Measurements from ENCODE around the gene FNDC8. TPM values are rescaled to one million over a fixed set of nuclear protein-coding genes. Genes with fewer than 3 reads are reported as not detected.

The FNDC8 gene
- total RNA-seq, 2 donors from 2014 or later: not detected

DNA sequence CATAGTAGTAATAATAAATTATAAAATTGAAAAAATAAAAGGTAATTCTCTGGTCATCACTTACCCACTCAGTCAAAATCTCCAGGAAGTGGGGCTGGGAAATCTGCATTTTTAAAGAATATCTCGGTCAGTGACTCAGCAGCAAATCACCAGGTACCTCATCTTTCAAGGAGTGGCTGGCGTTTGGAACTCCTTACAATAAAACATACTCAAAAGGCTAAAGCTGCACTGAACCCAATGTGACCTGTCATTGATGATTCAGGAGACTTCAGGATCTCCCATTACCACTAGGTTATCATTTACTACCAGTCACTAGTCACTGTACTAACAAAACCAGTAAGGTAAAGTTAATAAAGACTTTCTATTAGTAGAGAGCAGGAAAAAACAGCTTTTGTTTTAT, 36.4 kb upstream of the FNDC8 start:
- no peaks in the 10 kb centered on the region for H3K36me3 ChIP-seq
- no peak for TF ChIP-seq CTCF (IDR thresholded peaks at IDR 0.05)
- no peaks in the 10 kb centered on the region for H3K9me3 ChIP-seq
- H3K27me3 ChIP-seq: no peaks in the 10 kb centered on the region
- H3K9ac ChIP-seq (ENCODE audit: low read depth in 2 of 2, low read length in 2 of 2): no peak overlapping the region
- H3K4me1 ChIP-seq: peaks cover 18% of the 10 kb centered on the region
- peak overlapping the region; percentile 18 for H3K27ac ChIP-seq
- no peak for DNase-seq
- intact Hi-C loops (cut with DNase I): no loop called here
- no peak overlapping the region for H3K4me3 ChIP-seq

- H3K9ac ChIP-seq (ENCODE audit: low read depth in 2 of 2, low read length in 2 of 2): no peak overlapping the region
- no peak for TF ChIP-seq CTCF (IDR thresholded peaks at IDR 0.05)
- intact Hi-C loops (cut with DNase I): no loop called here
These were observed 35.3 kb upstream of the FNDC8 start for GRCh38 chr17:35086164-35086563.

GRCh38 chr17:35086931-35087573, 34.4 kb upstream of the FNDC8 start:
- Histone ChIP-seq H3K4me1 (peaks cover 13% of the 10 kb centered on the region), H3K4me3 (peak overlapping the region; percentile 79), H3K36me3 (no peaks in the 10 kb centered on the region), H3K27me3 (no peaks in the 10 kb centered on the region), H3K9me3 (no peaks in the 10 kb centered on the region), H3K27ac (peak overlapping the region; percentile 98), H3K9ac (ENCODE audit: low read depth in 2 of 2, low read length in 2 of 2) (peak overlapping the region in 1 of 2 donors; percentile 99)
- TF ChIP-seq CTCF (IDR thresholded peaks at IDR 0.05): no peak
- peak; percentile 38 for DNase-seq
- intact Hi-C loops (cut with DNase I): no loop called here

More at GRCh38 chr17:35086164-35086563, 35.3 kb upstream of the FNDC8 start:
- no peak for DNase-seq
- no peak overlapping the region for H3K4me3 ChIP-seq
- no peaks in the 10 kb centered on the region for H3K9me3 ChIP-seq
- no peaks in the 10 kb centered on the region for H3K27me3 ChIP-seq
- no peaks in the 10 kb centered on the region for H3K36me3 ChIP-seq
- H3K27ac ChIP-seq: peak overlapping the region; percentile 18
- peaks cover 19% of the 10 kb centered on the region for H3K4me1 ChIP-seq

DNA sequence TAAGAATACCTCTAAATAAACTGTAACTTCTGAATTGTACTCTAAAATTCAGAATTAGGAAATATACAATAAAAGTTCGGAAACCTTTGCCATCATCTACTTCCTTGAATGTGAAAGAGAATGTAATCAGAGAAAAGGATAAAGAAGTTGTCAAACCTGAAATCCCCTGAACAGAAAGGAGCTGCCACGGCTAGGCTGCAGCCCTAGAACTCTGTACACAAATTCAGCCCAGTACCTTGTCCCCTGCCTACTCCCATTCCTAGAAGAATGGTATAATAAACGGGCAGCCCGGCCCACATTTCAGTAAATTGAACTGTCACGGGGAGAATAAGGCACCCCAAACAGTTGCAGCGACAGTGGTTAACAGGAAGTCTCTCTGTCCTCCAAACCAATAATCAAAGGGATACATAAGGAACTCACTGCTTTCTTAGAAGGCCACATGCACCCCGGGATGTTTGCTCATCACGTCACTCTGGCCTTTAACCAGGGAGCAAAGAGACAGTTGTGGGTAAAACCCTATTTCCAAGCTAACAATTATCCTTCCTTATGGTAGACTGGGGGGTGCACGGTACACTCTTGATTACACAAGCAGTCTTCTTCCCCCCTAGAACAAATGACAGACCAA, 33.6 kb upstream of the FNDC8 start:
- peak; percentile 83 for DNase-seq
- TF ChIP-seq CTCF (IDR thresholded peaks at IDR 0.05): no peak
- Histone ChIP-seq H3K9me3 (no peaks in the 10 kb centered on the region), H3K27ac (peak overlapping the region; percentile 98), H3K36me3 (no peaks in the 10 kb centered on the region), H3K4me3 (peak overlapping the region; percentile 79), H3K9ac (ENCODE audit: low read depth in 2 of 2, low read length in 2 of 2) (peak overlapping the region; percentile 99), H3K4me1 (peaks cover 10% of the 10 kb centered on the region), H3K27me3 (no peaks in the 10 kb centered on the region)
- intact Hi-C loops (cut with DNase I): loop anchor here (2.0 kb wide), 1 partner anchor 89 kb away; no protein-coding TSS in a partner anchor

GRCh38 chr17:35088356-35088880, 33.0 kb upstream of the FNDC8 start:
- H3K4me3 ChIP-seq: peak overlapping the region; percentile 79
- no peak for TF ChIP-seq CTCF (IDR thresholded peaks at IDR 0.05)
- DNase-seq: peak; percentile 60
- H3K36me3 ChIP-seq: no peaks in the 10 kb centered on the region
- H3K27ac ChIP-seq: peak overlapping the region; percentile 98
- no peaks in the 10 kb centered on the region for H3K27me3 ChIP-seq
- no peaks in the 10 kb centered on the region for H3K9me3 ChIP-seq
- peaks cover 10% of the 10 kb centered on the region for H3K4me1 ChIP-seq
- H3K9ac ChIP-seq (ENCODE audit: low read depth in 2 of 2, low read length in 2 of 2): peak overlapping the region; percentile 99
- intact Hi-C loops (cut with DNase I): loop anchor here (2.0 kb wide), 1 partner anchor 90 kb away; no protein-coding TSS in a partner anchor

Measured in colonic mucosa (tissue), 4 donors.